Neutrophil (primary cell): Measurements from ENCODE around the gene TRIM29.
"Not testable (repeated sequence)": the region's sequence is repeated elsewhere in the genome, so short reads cannot be mapped to it uniquely, and the experiment has no call there.

Source experiments
- H3K27ac ChIP-seq: fragments of 200-600 bp; sonication (generic); 2 replicates; pipeline ENCODE4 v1.5.1; 2016; ENCODE audit warnings: mild to moderate bottlenecking, moderate library complexity
- H3K27me3 ChIP-seq: fragments of 200-600 bp; sonication (generic); 2 replicates; pipeline ENCODE4 v1.6.0; 2016; ENCODE audit warnings: mild to moderate bottlenecking
- H3K36me3 ChIP-seq: fragments of 200-600 bp; sonication (generic); 2 replicates; pipeline ENCODE4 v1.5.1; 2017
- H3K4me1 ChIP-seq, 2 experiments: fragments of 200-600 bp in 1 of 2; sonication (generic) in 1 of 2; 1 replicate in 1 of 2; 2 replicates in 1 of 2; pipeline versions ENCODE4 v1.5.1 to v1.6.1; 2013 to 2016; ENCODE audit warnings: low read depth in 1 of 2, low read length in 1 of 2, mild to moderate bottlenecking in 1 of 2, moderate library complexity in 1 of 2; ENCODE audit not compliant: control insufficient read depth in 1 of 2, insufficient read depth in 1 of 2
- H3K4me3 ChIP-seq, 2 experiments: fragments of 200-600 bp in 1 of 2; sonication (generic) in 1 of 2; 1 replicate in 1 of 2; 2 replicates in 1 of 2; pipeline ENCODE4 v1.5.1; 2013 to 2016; ENCODE audit warnings: low read depth in 1 of 2, low read length in 1 of 2, mild to moderate bottlenecking in 1 of 2, moderate library complexity in 1 of 2
- H3K9me3 ChIP-seq: fragments of 200-600 bp; sonication (generic); 2 replicates; pipeline ENCODE4 v1.5.1; 2016
- CTCF ChIP-seq: fragments of 200-600 bp; sonication (generic); IDR thresholded peaks from 2 replicates; pipeline ENCODE4 v1.5.1; 2016; ENCODE audit warnings: antibody characterized with exemption

TRIM29 gene

GRCh38 chr11:120149246-120149645 is 11.3 kb upstream of the TRIM29 start:
- Histone ChIP-seq H3K4me3 (no peak overlapping the region), H3K27ac (no peak overlapping the region), H3K4me1 (no peaks in the 10 kb centered on the region), H3K36me3 (no peaks in the 10 kb centered on the region), H3K27me3 (peaks cover 58% of the 10 kb centered on the region), H3K9me3 (no peaks in the 10 kb centered on the region)
- no peak for TF ChIP-seq CTCF

GRCh38 chr11:120147950-120148270 is 10.0 kb upstream of the TRIM29 start:
- H3K4me1 ChIP-seq: no peaks in the 10 kb centered on the region
- no peak overlapping the region for H3K27ac ChIP-seq

GRCh38 chr11:120147094-120147949 is 9.4 kb upstream of the TRIM29 start:
- Histone ChIP-seq H3K9me3 (no peaks in the 10 kb centered on the region), H3K4me1 (no peaks in the 10 kb centered on the region), H3K27ac (no peak overlapping the region), H3K4me3 (no peak overlapping the region), H3K36me3 (no peaks in the 10 kb centered on the region), H3K27me3 (peaks cover 56% of the 10 kb centered on the region)
- TF ChIP-seq CTCF: no peak

More at GRCh38 chr11:120147950-120148270, 10.0 kb upstream of the TRIM29 start:
- H3K4me3 ChIP-seq: no peak overlapping the region
- H3K36me3 ChIP-seq: no peaks in the 10 kb centered on the region
- no peaks in the 10 kb centered on the region for H3K9me3 ChIP-seq
- H3K27me3 ChIP-seq: peaks cover 56% of the 10 kb centered on the region
- TF ChIP-seq CTCF: no peak

GRCh38 chr11:120146413-120147093 is 8.6 kb upstream of the TRIM29 start:
- H3K4me1 ChIP-seq: no peaks in the 10 kb centered on the region
- no peaks in the 10 kb centered on the region for H3K9me3 ChIP-seq
- no peaks in the 10 kb centered on the region for H3K36me3 ChIP-seq
- no peak overlapping the region for H3K4me3 ChIP-seq
- no peak overlapping the region for H3K27ac ChIP-seq
- no peak for TF ChIP-seq CTCF
- peaks cover 50% of the 10 kb centered on the region for H3K27me3 ChIP-seq

GRCh38 chr11:120144501-120144900 is 6.6 kb upstream of the TRIM29 start:
- Histone ChIP-seq H3K4me3 (no peak overlapping the region), H3K27me3 (peaks cover 52% of the 10 kb centered on the region), H3K4me1 (no peaks in the 10 kb centered on the region), H3K36me3 (no peaks in the 10 kb centered on the region), H3K27ac (no peak overlapping the region), H3K9me3 (no peaks in the 10 kb centered on the region)
- no peak for TF ChIP-seq CTCF

GRCh38 chr11:120143472-120143871 is 5.6 kb upstream of the TRIM29 start:
- H3K27ac ChIP-seq, H3K4me1 ChIP-seq, H3K9me3 ChIP-seq, H3K36me3 ChIP-seq, H3K4me3 ChIP-seq: not testable (repeated sequence)
- peaks cover 48% of the 10 kb centered on the region for H3K27me3 ChIP-seq
